HepG2 (cell line): ENCODE data around the gene RNF8. TPM values are rescaled to one million over a fixed set of nuclear protein-coding genes. Genes with fewer than 3 reads are reported as not detected.

Source experiments
- ATAC-seq: fragments of 200-7000 bp; cut with Tn5 transposase; 3 replicates; pipeline ENCODE4 v1.9.1; 2020; ENCODE audit warnings: mild to moderate bottlenecking, moderate library complexity
- BruUV-seq: library from RNA; stranded (reverse); fragments of 400-500 nt; replicated peaks from 2 replicates; lab custom pipeline; 2021; lab: Mats Ljungman, UMichigan
- CTCF ChIA-PET: fragments of 300-600 bp; formaldehyde crosslinking; extraction: SDS; loops from one replicate; lab custom pipeline; 2021; ENCODE audit warnings: low total read pairs, inconsistent platforms, low intra/inter-chr PET ratio; lab: Yijun Ruan, JAX
- POLR2A ChIA-PET: fragments of 350-600 bp; sonication (Branson Sonifier 250); formaldehyde crosslinking; loops from one replicate; lab custom pipeline; 2020; ENCODE audit warnings: antibody characterized with exemption, inconsistent platforms; lab: Yijun Ruan, JAX
- DNase-seq: peaks from one replicate; pipeline ENCODE4 v3.0.0-alpha.2; 2015; ENCODE audit warnings: low spot score
- FAIRE-seq: peaks from 3 replicates; lab custom pipeline; 2011; peaks lifted over from hg19 to GRCh38; lab: Jason Lieb, UNC
- H2AFZ ChIP-seq: one replicate; pipeline ENCODE4 v1.6.1; 2011; ENCODE audit warnings: low read length, inconsistent platforms
- H3K27ac ChIP-seq: fragments of 300-600 bp; 3 replicates; pipeline ENCODE4 v1.8.0; 2011; ENCODE audit warnings: mixed run types, mild to moderate bottlenecking, mixed read lengths, low read length, inconsistent platforms; ENCODE audit not compliant: insufficient read depth; ENCODE audit errors: extremely low read length
- H3K27me3 ChIP-seq, 2 experiments: fragments of 200-600 bp in 1 of 2; 2 replicates in 1 of 2; 3 replicates in 1 of 2; pipeline versions ENCODE4 v1.6.0 to v1.8.0; 2011; ENCODE audit warnings: low read length in 2 of 2, mild to moderate bottlenecking in 2 of 2, moderate library complexity in 2 of 2, inconsistent platforms in 1 of 2; ENCODE audit not compliant: insufficient read depth in 2 of 2, control insufficient read depth in 1 of 2
- H3K36me3 ChIP-seq, 2 experiments: fragments of 200-600 bp in 1 of 2; replicated peaks in 1 of 2; 2 replicates in 1 of 2; 3 replicates in 1 of 2; pipeline versions ENCODE4 v1.5.1 to v1.8.0; 2011; ENCODE audit warnings: low read length in 2 of 2, inconsistent platforms in 1 of 2; ENCODE audit not compliant: insufficient read depth in 2 of 2, control insufficient read depth in 1 of 2
- H3K4me1 ChIP-seq: 2 replicates; pipeline ENCODE4 v1.5.1; 2012; ENCODE audit warnings: low read length, inconsistent platforms; ENCODE audit not compliant: insufficient read depth
- H3K4me2 ChIP-seq: 2 replicates; pipeline ENCODE4 v1.6.0; 2011; ENCODE audit warnings: low read depth, low read length, inconsistent platforms
- H3K4me3 ChIP-seq, 3 experiments: fragments of 200-600 bp in 1 of 3; sonication (generic), shearing (Covaris generic) in 1 of 3; replicated peaks in 1 of 3; 2 replicates each; pipeline ENCODE4 v1.5.1; 2011 to 2016; ENCODE audit warnings: low read length in 3 of 3, inconsistent platforms in 2 of 3, low read depth in 2 of 3, mild to moderate bottlenecking in 2 of 3, control low read depth in 1 of 3, mixed read lengths in 1 of 3; ENCODE audit not compliant: insufficient read depth in 1 of 3
- H3K79me2 ChIP-seq: one replicate; pipeline ENCODE4 v1.6.1; 2011; ENCODE audit warnings: low read length, inconsistent platforms; ENCODE audit not compliant: insufficient read depth
- H3K9ac ChIP-seq: 2 replicates; pipeline ENCODE4 v1.6.0; 2011; ENCODE audit warnings: mild to moderate bottlenecking, low read depth, low read length, inconsistent platforms; ENCODE audit not compliant: insufficient read depth
- H3K9me3 ChIP-seq: 2 replicates; pipeline ENCODE4 v1.5.1; 2012; ENCODE audit warnings: mild to moderate bottlenecking, low read length
- H4K20me1 ChIP-seq: 2 replicates; pipeline ENCODE4 v1.6.0; 2011; ENCODE audit warnings: inconsistent platforms, mild to moderate bottlenecking, low read length, moderate library complexity; ENCODE audit not compliant: insufficient read depth
- AHR ChIP-seq: IDR thresholded peaks from 2 replicates; pipeline ENCODE4 v1.6.1; 2018; ENCODE audit warnings: missing genetic modification reagents, missing compliant biosample characterization
- STAT6 ChIP-seq: sonication (generic); formaldehyde crosslinking; IDR thresholded peaks from 2 replicates; pipeline ENCODE4 v1.4.0; 2020; ENCODE audit warnings: missing genetic modification reagents, mild to moderate bottlenecking, borderline replicate concordance
- ZNF501 ChIP-seq: sonication (generic); formaldehyde crosslinking; IDR thresholded peaks from 2 replicates; pipeline ENCODE4 v1.5.1; 2020; ENCODE audit warnings: mild to moderate bottlenecking, moderate library complexity, missing genetic modification reagents
- ZNF781 ChIP-seq: sonication (generic); formaldehyde crosslinking; IDR thresholded peaks from 2 replicates; pipeline ENCODE4 v1.5.1; 2020; ENCODE audit warnings: borderline replicate concordance, mild to moderate bottlenecking, missing genetic modification reagents; ENCODE audit errors: not compliant biosample characterization
- WGBS: methylation state at CpG from one replicate; pipeline ENCODE4 v1.1.6; 2017; ENCODE audit warnings: low lambda C conversion rate; 5-methylcytosine and 5-hydroxymethylcytosine counted together
- in situ Hi-C: cut with HindIII; loops from 2 replicates; pipeline ENCODE4 v1.10.0; 2017; ENCODE audit warnings: low pct_unique_long_range_greater_than_20kb; ENCODE audit not compliant: extremely low pct_ligation_motif_present
- intact Hi-C: fragments of 100-400 bp; cut with micrococcal nuclease; formaldehyde crosslinking; loops from one replicate; pipeline ENCODE4 v1.10.0; 2022; ENCODE audit not compliant: unreplicated experiment
- polyA plus RNA-seq, 8 experiments: library from polyadenylated mRNA; depleted of rRNA in 3 of 8; stranded (reverse) in 7 of 8; unstranded in 1 of 8; fragments of >200 nt; fragmentation: Illumina TruSeq in 4 of 8; extraction: Trizol in 4 of 8; gene quantifications; 2 replicates each; pipeline versions ENCODE4 v1.2.1 to v1.2.3, GENCODE V29; 2011 to 2016; ENCODE audit warnings: low read depth in 4 of 8, missing spikeins in 1 of 8, mixed read lengths in 1 of 8; ENCODE audit not compliant: insufficient read depth in 1 of 8
- total RNA-seq, 5 experiments: library from RNA; depleted of rRNA; stranded (reverse); fragments of >200 nt; fragmentation: Illumina TruSeq; extraction: Trizol; gene quantifications; 2 replicates each; pipeline ENCODE4 v1.2.3, GENCODE V29; 2016; ENCODE audit warnings: low read depth in 1 of 5

Gene RNF8
- total and polyA plus RNA-seq, 2 of the 13 experiments (the other 11 are each of a cell fraction or from before 2014, with no cell fraction given) = 21.8 to 47.6 TPM

- TF ChIP-seq AHR (CRISPR knock-in tag) = peak; percentile 10; the same call in 1 of the 2 replicates
- no peak for TF ChIP-seq ZNF781 (CRISPR knock-in tag)
- TF ChIP-seq ZNF501 (CRISPR knock-in tag) = no peak; the same call in 1 of the 2 replicates
These were observed 80.0 kb downstream of the RNF8 start (continued) for GRCh38 chr6:37433657-37434271.

GRCh38 chr6:37435373-37435772 is 81.6 kb downstream of the RNF8 start:
- ATAC-seq (no peak), FAIRE-seq (no peak)
- CTCF ChIA-PET = no interaction called here
- Histone ChIP-seq H3K36me3 (peaks cover 10 to 41% of the 10 kb centered on the region in 2 experiments), H3K9ac (no peak overlapping the region), H4K20me1 (no peaks in the 10 kb centered on the region), H3K27me3 (no peaks in the 10 kb centered on the region; a peak in 1 of 5 replicates)
- no peak for TF ChIP-seq STAT6 (CRISPR knock-in tag)
- TF ChIP-seq, all 625 proteins: peak for 0
- BruUV-seq = no TSS peak
- Histone ChIP-seq H3K27ac (no peak overlapping the region), H3K4me2 (no peak overlapping the region), H3K79me2 (peaks cover 22% of the 10 kb centered on the region), H3K9me3 (no peaks in the 10 kb centered on the region), H3K4me1 (peaks cover 23% of the 10 kb centered on the region), H2AFZ (no peak overlapping the region), H3K4me3 (no peak overlapping the region)
- intact Hi-C loops (no loop called here), in situ Hi-C loops (no loop called here)
- POLR2A ChIA-PET = no interaction called here
- 93% methylated on average over 4 of the region's 4 CpGs for WGBS
- no peak for DNase-seq
